Stimulated activated naive CD4-positive, alpha-beta T cell treated with Interleukin-2 at 50 U/mL for 16 hours (primary cell): ENCODE results near the gene PRR36.

Experiments
- DNase-seq: peaks from one replicate; lab custom pipeline; 2025; lab: John Stamatoyannopoulos, UW

The PRR36 gene

DNA sequence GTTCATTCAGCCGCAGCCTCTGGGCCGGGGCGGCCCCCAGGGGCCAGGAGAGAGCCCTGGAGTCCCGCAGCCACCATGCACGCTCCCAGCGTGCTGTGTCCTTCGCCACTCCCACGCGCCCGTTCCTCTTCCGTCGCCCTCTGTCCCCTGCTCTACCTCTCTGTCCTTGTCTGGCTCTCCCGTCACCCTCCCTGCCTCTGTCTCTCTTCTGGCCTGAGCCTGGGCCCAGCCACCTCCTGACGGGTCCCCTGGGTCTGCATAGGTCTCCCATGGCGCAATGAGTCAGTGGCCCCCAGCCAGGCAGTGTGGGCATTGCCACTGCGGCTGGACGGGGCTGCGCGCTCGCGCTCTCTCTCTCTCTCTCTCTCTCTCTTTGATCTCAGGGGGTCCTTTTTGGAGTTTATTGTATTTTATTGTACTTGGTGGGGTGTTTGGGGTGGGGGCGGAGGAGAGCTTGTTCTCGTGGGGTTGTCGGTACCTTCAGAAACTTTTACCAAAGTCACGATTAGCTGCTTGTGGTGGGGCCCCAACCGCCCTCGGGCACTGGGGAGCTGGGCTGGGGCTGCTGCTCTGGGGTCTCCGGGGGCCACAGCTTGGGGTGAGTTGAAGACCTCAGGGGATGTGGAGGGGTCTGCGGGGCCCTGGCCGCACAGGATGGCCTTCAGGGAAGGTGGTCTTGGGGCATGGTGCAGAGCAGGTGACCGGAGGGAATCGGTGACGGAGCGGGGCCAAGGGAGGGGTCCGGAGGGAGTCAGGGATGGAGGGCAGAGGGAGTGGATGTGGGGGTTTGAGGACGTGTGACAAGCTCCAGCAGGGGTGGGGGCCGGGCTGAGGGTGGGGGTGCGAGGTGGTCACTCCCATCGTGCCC lies 38.7 kb upstream of the PRR36 start:
- DNase-seq = no peak

DNA sequence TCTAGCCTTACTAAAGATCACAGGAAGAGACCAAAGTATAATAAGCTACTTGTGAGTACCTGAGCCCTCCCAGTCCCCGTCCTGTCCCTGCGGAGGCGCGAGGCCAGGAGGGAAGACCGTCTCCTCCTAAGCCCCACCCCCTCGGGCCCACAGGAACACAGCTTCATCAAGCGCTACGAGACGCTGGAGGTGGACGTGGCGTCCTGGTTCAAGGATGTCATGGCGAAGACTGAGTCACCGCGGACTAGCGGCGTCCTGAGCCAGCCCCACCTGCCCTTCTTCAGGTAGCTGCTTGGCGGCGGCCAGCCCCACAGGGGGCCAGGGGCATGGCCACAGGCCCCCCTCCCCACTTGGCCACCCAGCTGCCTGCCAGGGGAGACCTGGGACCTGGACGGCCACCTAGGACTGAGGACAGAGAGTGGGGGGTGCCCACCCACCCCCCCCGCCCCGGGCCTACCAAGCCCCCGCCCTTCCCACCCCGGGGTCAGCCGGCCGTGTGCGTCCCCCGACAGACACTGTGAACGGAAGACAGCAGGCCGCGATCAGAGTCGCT lies 38.0 kb upstream of the PRR36 start:
- no peak for DNase-seq

DNA sequence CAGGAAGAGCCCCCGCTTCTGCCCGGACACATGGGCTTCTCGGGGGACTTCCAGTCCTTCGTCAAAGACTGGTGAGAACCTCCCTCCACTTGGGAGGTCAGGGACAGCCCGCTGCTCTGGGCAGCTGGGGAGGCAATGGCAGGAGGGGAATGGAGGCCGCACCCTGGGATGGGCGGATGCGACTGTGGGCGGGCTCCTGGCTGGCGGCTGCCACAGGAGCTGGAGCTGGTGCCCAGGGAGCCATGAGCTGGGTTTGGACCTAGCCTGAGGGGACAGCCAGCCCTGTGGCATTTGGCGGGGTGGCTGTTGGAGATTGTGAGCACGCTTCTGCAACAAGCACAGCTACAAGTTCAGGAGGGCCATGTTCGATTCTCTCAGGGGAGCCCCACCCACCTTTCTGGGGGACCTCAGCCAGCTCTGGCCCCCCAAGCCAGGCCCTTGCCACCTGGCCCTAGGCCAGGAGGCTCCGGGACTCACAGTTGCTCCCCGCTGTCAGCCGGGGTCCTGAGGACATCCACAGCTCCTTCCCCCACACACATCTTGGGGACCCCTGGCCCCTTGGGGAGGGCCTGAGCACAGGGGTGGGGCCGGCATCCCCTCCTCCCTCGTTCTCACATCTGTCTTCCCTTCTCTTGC lies 37.4 kb upstream of the PRR36 start:
- no peak for DNase-seq

DNA sequence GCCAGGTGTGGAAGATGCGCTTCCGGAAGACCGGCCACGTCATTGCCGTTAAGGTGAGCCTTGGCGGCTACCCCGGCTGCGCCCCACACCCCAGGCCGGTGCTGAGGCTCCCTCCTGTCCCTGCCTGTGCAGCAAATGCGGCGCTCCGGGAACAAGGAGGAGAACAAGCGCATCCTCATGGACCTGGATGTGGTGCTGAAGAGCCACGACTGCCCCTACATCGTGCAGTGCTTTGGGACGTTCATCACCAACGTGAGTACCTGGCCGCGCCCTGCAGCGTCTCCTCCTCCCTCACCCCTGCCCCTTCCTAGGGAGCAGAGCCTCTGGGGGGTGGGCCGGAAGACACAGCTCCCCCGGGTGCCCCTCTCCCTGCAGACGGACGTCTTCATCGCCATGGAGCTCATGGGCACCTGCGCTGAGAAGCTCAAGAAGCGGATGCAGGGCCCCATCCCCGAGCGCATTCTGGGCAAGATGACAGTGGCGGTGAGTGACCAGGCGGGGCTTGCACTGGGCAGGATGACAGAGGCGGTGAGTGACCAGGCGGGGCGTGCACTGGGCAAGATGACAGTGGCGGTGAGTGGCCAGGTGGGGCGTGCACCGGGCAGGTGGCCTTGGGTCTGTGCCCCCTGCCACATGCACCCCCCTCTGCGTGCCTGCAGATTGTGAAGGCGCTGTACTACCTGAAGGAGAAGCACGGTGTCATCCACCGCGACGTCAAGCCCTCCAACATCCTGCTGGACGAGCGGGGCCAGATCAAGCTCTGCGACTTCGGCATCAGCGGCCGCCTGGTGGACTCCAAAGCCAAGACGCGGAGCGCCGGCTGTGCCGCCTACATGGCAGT lies 36.4 kb upstream of the PRR36 start:
- no peak for DNase-seq

DNA sequence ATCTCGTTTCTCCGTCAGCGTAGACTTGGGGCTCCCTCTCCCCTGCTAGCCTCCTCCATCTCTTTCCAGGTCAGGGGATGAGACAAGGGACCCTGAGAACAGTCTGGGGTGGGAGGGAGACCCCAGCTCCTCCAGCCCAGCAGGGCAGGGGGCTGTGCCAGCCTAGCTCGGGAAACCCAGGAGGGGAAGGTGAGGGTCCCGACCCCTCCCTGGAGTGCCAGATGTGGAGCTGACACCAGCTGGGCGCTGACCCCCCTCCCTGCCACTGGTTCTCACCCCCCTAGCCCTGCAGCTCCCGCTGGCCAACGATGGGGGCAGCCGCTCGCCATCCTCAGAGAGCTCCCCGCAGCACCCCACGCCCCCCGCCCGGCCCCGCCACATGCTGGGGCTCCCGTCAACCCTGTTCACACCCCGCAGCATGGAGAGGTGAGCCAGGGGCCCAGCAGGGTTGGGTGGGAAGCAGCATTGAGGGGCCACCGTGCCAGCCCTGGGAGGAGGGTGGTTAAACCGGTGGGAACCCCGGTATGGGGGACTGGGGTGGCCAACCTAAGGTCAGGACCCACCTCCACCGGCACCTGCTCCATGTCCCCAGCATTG lies 35.4 kb upstream of the PRR36 start:
- no peak for DNase-seq

DNA sequence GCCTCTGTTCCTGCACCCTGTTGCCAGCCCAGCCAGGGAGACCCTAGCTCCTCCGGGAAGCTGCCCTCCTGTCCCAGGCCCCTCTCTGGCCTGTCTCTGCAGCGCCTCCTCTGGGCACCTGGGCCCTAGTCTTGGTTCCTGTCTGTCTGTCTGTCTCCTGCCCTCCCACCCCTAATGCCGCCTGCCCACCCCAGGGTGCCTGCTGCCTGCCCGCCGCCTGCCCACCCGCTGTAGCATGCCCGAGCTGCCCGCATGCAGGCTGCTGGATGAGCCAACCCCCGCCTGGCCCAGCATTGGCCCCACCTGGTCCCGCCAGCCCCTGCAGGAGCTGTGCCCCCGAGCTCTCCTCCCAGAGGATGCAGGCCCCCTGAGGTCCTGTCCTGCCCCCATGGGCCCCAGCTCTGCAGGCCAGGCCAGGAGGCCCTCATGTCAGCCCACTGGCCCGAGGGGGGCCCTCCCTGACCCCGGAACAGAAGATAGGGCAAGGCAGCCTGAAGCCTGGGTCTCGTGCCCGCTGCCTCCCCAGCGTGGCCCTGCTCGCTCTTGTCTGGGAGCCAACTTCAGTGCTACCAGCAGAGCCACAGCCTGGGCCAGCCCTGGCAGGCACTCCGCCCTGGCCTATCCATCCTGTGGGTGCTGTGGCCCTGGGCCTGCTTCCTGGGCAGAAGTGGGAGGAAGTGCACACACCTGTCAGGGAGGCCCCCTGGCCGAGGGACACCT lies 34.7 kb upstream of the PRR36 start:
- no peak for DNase-seq

DNA sequence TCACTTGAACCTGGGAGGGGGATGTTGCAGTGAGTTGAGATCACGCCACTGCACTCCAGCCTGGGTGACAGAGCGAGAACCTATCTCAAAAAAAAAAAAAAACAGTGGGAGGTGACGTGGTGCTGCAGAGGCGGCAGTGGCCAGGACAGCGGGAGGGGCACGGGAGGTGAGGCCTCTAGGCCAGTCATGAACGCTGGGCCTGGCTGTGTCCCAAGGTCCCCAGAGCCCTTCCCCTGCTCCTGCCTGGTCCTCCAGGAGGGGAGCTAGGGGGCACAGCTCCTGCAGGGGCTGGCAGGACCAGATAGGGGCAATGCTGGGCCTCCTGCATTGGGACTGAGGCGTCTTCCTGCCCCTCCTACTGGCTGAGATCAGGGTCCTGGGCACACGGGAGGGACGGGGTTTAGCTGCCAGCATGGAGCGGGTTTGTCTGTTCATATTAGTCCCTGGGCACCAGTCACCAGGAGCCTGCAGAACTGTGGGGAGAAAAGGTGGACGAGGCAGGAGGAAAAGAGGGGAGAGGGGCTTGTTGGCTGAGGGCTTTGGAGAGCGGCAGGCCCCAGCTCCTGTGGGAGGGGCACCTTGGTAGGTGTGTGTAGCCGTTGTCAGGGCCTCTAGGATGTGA lies 34.0 kb upstream of the PRR36 start:
- DNase-seq = no peak

DNA sequence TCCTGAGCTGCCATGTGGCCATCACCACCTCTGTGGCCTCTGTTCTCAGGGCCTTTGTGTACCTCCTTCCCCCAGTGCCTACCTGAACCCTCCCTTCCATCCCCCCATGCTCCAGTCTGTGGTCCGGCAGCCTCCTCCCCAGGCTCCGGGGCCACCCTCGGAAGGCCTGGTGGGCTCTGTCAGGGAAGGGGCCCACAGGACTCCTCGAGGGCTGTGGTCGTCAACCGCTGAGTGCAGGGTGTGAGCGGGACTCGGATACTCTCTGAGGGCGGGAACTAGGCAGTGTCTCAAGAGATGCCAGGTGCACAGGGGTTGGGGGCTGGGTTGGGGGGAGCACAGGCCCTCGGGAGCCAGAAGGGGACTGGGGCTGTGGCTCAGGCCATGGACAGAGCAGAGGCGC lies 33.4 kb upstream of the PRR36 start:
- no peak for DNase-seq

DNA sequence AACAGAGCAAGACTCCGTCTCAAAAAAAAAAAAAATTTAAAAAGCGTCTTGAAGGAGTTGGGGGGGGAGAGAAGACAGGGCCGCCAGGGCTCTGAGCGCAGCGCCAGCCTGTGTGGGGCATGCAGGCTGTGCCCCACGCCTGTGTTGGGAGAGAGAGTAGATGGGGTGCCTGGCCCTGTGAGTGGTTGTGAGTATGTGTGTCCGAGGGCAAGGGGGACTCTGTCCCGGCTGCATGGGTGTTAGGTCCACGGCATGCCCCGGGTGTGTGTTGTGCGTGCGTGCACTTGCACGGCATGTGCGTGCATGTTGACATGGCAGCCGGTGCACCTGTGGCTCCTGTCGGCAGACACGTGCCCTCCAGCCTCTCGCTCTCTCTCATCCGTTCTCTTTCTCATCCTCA lies 32.9 kb upstream of the PRR36 start:
- DNase-seq = no peak

DNA sequence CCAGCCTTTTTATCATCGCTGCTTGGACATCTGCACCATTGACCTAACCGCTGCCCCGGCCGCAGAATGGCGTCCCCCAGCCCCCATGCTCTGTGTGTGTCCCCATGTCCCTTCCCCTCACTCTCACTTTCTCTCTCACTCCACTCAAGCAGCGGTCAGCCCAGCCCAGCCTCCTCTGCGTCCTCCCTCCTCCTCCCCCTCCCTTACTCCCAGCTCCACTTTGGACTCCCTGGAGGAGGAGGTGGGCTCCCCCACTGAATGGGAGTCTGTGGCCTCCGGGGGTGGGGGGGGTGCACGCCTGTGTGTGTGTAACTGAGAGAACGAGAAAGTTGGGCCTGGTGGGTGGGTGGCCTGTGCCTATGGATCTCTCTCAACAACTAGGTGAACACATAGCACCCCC lies 31.7 kb upstream of the PRR36 start:
- DNase-seq = no peak

DNA sequence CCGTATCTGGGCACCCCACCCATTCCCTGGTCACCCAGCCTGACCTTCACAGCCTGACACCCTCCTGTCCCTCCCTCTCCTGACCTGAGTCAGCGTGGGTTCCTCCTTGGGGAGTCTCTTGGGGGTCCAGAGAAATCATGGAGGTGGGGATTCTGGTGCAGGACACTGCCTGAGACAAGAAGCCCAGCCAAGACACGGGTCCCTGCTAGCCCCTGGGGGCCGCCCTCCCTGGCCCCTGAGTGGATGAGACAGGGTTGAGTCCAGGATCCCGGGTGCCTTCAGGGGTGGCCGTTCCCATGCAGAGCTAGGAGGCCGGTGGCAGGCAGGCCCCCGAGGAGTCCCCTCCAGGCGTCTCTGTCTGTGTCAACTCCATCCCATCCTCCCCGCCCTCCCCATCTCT lies 31.1 kb upstream of the PRR36 start:
- DNase-seq = no peak

DNA sequence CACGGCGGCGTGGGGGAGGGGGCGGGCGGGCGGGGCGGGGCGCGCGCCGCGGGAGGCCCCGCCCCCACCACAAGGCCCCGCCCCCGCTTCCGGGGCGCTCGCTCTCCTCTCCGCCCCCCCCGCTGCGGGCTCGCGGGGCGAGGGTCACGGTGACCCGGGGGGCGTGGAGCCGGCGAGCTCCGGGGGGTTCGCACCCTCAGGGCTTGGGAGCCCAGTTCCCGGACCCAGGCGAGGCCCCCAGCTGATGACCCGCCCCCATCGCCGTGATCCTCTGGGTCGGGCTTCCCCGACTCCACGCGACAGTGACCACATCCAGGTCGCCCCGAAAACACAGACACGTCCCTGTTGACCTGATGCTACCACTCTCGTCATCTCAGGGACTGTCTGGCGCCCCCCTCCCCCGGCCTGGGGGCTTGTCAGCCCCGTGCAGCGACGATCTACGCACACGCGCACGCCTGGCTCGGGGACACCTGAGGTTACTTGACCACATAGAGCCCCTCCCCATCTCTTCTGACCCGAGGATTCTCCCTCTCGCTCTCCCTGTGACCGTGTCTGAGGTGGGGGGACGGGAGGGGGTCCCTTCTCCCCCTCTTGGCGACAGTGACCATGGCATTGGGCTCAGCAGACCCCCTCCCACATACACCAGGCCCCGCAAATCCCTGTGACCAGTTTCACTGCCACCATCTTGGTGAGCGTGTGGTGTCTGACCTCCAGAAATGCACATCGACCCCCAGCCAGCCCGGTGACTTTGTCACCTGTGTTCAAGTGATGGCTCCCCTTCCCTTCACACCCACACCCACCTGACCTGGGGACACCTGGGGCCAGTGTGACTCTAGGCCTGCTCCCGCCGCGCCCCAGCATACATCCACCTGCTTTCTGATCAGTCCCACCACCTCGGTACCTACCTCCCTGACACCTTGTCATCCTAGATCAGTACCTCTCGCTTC lies 30.2 kb upstream of the PRR36 start:
- peak; percentile 70 for DNase-seq

DNA sequence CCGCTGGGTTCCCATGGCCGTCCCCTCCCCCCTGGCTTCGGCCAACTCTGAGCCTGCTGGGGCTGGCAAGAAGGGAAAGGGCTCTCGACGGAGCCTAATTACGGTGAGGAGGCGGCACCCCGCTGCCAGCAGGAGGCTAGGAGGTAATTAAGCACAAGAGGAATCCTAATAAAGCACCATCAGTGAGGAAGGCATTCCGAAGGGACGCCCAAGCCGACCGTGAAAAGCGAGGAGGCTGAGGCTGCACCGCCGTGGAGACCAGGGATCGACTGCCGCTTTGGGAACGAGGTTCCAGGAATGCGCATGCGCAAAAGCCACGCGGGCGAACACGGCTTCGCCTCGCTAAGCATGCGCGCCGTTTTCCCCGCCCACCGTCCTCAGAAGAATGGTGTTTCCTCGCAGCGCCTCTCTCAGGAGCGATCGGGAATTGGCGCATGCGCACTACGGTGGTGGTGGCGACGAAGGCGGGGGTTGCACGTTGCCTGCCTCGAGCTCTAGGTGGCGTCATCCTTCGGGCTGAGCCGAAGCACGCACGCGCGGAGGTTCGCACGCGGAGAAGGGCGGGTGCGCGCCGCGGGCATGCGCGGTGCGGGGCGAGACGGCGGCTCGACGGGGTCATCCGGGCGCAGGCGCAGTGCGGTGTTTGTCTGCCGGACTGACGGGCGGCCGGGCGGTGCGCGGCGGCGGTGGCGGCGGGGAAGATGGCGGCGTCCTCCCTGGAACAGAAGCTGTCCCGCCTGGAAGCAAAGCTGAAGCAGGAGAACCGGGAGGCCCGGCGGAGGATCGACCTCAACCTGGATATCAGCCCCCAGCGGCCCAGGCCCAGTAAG lies 29.3 kb upstream of the PRR36 start, which contains the start of gene MAP2K7:
Gene MAP2K7 (plus strand): TSS at position 634 of the 830 bp plus-strand sequence. CDS start 68 bp downstream, at position 702.
- peak; percentile 99 for DNase-seq

DNA sequence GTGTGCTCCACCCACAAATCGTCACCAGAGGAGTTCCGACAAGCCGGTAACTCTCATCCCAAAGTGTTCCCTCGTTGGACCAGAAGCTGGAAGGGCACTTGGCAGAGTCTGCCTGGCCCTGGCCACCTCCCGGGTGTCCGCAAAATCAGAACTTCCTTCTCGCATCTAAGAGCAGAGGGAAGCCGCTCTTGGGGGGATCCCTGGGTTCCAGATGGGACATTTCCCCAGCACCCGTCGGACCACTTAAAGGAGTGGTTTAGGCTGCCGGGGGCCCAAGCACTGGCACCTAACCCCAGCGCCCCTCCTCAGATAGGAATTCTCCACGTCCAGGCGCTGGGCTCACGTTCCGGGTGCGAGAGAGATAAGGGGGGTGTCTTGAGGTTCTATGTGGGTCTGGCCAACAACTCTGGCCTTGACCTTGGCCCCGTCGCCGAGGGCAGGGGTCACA lies 28.6 kb upstream of the PRR36 start:
- no peak for DNase-seq

DNA sequence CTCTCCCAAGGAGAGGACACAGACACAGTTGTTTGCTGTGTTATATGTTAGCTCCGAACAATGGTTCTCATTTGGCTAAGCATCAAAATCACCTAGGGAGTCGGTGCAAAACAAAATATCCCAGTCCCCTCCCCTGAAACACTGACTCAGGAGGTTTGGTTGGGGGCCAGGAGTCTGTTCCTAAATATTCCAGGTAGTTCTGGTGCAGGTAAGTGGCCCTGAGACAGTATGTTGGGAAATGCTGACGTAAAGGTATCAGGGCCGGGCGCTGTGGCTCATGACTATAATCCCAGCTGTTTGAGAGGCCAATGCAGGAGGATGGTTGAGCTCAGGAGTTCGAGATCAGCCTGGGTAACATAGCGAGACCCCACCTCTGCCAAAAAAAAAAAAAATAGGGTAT lies 27.1 kb upstream of the PRR36 start:
- no peak for DNase-seq

DNA sequence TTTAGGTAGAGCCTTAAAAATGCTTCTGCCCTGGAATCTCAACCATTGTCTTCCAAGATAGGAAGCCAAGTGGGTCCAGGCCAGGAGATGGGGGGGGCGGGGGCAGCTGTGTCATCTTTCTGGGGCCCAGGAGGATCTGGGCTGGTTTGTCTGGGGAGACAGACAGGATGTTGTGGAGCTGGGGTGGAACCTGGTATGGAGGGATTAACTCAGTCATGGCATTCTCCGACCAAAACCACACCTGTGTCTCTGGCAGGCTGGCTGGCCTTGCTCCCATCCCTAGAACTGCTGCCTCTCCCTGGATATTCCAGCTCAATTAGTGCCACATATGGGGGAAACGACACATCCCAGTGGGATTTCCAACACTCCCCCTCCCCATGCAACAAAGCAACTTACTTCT lies 26.7 kb upstream of the PRR36 start:
- DNase-seq = no peak

DNA sequence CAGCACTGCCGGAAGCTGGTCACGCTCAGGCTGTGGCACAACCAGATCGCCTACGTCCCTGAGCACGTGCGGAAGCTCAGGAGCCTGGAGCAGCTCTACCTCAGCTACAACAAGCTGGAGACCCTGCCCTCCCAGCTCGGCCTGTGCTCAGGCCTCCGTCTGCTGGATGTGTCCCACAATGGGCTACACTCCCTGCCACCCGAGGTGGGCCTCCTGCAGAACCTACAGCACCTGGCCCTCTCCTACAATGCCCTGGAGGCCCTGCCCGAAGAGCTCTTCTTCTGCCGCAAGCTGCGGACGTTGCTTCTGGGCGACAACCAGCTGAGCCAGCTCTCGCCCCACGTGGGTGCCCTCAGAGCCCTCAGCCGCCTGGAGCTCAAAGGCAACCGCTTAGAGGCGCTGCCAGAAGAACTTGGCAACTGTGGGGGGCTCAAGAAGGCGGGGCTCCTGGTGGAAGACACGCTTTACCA lies 26.2 kb upstream of the PRR36 start:
- no peak for DNase-seq

DNA sequence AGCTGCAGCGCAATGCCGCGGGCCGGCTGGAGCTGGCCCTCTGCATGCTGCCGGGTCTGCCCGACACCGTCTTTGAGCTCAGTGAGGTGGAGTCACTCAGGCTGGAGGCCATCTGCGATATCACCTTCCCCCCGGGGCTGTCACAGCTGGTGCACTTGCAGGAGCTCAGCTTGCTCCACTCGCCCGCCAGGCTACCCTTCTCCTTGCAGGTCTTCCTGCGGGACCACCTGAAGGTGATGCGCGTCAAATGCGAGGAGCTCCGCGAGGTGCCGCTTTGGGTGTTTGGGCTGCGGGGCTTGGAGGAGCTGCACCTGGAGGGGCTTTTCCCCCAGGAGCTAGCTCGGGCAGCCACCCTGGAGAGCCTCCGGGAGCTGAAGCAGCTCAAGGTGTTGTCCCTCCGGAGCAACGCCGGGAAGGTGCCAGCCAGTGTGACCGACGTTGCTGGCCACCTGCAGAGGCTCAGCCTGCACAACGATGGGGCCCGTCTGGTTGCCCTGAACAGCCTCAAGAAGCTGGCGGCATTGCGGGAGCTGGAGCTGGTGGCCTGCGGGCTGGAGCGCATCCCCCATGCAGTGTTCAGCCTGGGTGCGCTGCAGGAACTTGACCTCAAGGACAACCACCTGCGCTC lies 25.7 kb upstream of the PRR36 start:
- DNase-seq = no peak
